Measurements from ENCODE around the gene MRPS7.
"Not testable (repeated sequence)": the region's sequence is repeated elsewhere in the genome, so short reads cannot be mapped to it uniquely, and the experiment has no call there.

The MRPS7 gene

DNA sequence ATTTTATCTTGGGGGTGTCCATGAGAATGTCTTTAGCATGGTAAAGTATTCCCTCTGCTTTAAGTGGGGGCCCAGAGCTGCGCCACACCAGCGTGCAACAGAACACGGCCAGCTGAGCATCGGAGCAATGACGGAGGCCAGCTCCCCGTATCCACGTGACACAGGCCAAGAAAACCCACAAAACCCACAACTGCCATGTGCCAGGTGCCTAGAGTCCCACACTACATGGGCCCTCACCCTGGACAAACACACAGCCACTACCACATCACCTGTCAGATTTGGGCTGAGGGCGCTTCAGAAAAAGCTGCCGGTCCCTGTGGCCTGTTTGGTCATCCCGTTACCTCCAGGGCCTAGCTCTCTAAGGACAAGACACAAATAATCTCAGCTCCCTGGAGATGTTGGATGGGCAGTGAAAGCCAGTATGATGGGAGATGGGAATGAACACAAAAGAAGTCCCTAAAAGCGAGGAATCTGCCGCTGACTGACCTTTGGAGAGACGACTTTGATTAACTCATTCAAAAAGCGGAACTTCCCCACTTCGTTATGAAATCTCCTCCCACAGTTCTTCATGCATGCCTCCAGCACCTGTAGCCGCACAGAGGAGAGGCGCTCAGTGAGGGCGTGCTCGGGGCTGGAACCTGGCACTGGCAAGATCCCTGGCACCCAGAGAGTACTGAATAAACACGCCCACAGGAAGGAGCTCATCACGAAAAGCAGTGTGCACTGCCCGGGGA, 17.4 kb upstream of the MRPS7 start:
- DNase-seq, result no peak

DNA sequence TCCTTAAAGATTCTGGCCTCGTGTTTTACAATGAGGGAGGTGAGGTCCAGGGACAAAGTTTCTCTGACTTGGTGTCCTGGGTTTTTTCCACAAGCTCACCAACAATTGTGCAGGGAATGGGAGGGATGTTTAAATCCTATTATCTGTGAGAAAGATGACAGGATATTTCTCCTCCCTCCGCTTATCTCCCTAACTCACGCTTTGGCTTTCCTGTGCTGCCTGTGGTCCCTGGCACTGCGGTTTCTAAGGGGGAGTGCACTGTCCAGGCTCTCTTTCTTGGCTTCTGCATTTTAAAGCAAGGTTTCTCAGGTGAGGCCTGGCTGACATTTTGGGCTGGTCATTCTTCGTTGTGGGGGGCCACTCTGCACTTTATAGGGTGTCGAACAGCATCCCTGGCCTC, 16.7 kb upstream of the MRPS7 start:
- DNase-seq, result no peak

DNA sequence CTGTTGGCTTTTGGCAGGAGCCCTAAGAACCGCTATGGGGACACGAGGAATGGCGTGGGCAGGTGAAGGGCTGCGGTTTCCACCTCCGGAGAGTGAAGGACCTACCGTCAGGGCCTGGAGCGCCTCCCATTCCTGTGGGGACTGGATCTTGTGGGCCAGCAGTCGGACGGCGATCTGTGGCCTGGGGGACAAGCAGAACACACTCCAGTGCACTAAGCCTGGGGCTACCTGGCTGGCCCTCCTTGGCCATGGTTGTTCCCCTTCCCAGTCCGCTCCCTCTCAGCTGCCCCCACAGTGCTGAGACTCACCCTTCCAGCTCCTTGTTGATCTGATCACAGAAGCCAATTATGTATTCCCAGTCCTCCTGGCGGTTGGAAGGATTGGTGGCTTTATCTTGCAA, 15.3 kb upstream of the MRPS7 start:
- no peak for DNase-seq

DNA sequence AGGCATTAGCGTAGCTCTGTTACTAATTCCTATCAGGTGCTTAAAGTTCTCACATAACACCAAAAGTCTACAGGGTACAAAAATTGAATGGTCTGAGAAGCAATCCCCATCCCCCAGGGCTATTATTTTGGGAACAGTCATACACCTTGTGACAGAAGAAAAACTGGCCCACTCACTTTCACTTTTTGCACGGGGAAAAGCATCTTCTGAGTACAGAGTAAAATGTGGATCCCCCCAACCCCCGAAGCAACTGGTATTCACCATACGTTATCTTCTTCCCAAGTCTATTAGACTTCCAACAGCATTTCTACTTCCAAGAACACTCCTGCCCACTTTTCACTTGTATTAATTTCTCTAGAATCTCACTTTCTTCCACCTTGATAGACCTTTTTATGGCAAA, 12.1 kb upstream of the MRPS7 start:
- DNase-seq, result no peak

DNA sequence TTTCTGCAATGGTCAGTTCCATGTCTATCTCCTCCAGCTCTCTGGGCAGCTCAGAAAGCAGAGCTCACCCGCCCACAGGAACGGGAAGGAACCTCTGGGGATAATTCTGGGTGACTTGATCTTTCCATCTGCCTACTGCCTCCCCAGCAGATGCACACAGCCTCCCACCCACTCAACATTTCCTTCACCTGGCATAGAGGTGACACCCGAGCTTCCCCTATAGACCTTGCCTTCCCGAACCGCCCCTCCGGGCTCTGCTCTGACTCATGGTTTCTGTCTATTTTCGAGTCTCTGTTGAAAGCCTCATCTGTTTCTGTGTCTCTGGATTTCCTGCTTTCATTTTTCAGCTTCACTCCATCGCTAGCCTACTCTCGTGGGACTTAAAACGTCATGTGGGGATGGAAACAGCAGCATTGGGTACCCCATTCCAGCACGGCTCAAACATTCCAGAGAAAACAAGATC, 11.6 kb upstream of the MRPS7 start:
- peak; percentile 74 for DNase-seq

DNA sequence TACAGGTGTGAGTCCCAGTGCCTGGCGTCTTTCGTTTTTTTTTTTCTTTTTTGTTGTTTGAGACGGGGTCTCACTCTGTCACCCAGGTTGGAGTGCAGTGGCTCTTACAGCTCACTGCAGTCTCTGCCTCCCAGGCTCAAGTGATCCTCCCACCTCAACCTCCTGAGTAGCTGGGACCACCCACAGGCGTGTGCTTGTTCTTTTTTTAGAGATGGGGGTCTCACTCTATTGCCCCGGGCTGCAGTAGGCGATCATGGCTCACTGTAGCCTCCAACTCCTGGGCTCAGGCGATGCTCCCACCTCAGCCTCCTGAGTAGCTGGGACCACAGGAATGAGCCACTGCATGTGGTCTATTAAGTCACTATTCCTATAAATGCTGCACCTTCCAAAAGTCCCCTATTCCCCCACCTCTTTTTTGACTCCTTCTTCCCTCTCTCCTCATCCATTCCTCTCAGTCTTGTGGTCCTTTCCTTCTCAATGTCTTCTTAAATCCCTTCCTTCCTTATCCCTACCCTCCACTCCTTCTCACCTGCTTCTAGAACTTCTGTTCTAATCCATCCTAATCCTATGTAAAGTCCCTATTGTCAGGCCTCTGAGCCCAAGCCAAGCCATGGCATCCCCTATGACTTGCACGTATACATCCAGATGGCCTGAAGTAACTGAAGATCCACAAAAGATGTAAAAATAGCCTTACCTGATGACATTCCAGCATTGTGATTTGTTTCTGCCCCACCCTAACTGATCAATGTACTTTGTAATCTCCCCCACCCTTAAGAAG, 9.5 kb upstream of the MRPS7 start:
- no peak for DNase-seq

DNA sequence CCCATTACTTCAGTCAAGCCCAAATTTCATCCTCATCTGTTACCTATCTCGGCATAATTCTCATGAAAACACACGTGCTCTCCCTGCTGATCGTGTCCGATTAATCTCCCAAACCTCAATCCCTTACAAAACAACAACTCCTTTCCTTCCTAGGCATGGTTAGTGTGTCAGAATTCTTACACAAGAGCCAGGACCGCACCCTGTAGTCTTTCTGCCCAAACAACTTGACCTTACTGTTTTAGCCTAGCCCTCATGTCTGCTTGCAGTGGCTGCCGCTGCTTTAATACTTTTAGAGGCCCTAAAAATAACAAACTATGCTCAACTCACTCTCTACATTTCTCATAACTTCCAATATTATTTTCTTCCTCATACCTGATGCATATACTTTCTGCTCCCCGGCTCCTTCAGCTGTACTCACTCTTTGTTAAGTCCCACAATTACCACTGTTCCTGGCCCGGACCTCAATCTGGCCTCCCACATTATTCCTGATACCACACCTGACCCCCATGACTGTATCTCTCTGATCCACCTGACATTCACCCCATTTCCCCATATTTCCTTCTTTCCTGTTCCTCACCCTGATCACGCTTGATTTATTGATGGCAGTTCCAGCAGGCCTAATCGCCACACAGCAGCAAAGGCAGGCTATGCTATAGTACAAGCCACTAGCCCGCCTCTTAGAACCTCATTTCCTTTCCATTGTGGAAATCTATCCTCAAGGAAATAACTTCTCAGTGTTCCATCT, 5.6 kb upstream of the MRPS7 start:
- not testable (repeated sequence) for DNase-seq

DNA sequence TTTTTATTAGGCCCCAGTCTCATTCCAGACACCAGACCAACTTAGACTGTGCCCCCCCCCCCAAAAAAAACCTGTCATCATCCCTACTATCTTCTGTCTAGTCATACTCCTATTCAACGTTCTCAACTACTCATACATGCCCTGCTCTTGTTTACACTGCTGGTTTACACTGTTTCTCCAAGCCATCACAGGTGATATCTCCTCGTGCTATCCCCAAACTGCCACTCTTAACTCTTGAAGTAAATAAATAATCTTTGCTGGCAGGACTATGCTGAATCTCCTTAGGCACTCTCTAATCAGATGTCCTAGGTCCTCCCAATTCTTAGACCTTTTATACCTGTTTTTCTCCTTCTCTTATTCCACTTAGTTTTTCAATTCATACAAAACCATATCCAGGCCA, 4.5 kb upstream of the MRPS7 start:
- not testable (repeated sequence) for DNase-seq

DNA sequence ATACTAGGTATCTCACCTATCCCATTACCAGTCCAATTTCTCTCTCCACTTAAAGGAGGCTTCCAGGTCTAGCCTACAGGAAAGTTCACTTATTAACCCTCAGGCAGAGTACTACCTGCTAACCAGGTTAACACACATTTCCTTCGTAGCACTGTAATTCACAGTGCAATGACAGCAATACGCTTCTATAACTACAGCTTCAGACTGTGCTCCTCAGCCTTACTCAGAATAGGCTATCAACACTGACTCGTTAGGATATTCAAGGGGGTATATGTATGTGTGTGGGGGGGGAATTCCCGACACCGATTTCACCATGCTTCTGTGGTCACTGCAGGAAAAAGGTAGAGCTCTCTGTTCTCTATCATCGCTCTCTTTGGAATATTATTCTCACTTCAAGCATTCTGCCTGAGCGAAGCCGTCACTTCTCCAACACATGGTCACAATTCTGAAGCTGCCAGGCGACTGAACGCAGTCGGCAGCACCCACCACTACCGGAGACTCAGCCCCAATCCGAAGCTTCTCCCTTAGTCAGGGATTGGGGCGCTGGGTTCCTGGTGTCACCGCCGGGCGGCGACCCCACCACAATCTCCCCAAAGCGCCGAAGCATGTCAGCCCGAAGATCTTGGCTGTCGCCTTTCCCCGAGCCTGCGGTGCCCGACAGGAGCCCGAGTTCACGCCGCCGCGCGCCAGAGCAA, 891 bp upstream of the MRPS7 start:
- no peak for DNase-seq

DNA sequence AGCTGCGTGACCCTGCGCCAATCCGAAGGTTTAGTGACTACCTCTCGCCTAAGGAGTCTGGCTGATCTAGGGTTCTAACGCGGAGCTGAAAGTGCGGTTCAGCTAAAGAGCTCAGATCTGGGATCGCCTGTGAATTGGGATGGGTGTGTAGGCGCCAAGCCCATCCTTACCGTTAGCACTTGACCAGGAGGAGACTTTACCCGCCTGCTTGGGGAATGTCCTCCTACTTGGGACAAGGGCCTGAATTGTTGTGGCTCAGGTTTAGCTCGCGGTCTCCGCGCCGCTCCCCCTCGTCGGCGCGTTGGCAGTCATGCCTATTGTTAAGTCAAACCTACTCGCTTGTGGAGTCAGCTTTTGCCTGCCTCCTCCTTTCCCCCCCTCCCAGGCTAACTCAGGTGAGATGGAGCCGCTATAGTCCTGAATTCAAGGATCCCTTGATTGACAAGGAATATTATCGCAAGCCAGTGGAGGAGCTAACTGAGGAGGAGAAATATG, 480 bp downstream of the MRPS7 start:
- no peak for DNase-seq

DNA sequence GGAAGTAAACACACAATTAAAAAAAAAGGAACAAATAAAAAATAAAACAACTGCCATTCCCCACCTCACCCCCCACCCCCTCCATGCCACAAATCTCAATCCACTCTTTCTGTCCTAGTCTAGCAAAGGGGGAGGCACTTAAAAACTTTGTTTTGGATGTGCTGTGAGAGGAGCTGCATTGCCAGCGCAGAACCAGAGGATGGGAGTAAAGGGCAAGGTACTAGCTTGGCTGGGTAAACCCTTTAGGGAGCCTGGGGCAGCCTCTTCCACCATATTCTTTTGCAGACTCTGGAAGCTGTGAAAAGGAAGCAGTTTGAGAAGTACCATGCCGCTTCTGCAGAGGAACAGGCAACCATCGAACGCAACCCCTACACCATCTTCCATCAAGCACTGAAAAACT, 1.4 kb downstream of the MRPS7 start:
- no peak for DNase-seq

DNA sequence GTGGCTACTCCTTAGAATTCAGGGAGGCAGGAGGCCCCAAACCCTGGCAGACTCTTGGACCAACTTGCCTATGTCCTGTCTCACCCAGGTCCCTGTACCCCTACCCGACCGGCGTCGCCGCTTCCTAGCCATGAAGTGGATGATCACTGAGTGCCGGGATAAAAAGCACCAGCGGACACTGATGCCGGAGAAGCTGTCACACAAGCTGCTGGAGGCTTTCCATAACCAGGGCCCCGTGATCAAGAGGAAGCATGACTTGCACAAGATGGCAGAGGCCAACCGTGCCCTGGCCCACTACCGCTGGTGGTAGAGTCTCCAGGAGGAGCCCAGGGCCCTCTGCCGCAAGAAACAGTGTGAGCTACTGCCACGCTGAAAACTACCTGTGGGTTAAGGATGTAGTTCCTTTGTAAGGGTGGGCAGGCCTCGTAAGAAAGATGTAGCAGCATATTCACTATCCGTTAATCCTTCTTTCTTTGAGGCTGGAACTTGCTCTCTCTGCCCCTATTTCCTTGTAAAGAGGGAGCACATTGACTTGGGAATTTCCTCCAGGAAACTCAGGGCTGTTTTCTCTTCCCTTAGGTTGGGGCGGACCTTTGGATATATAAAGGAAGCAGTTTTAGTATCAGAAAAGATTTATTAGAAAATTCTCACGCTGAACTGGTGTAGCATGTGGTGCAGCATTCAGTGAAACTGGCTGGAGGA, 4.1 kb downstream of the MRPS7 start:
- no peak for DNase-seq

DNA sequence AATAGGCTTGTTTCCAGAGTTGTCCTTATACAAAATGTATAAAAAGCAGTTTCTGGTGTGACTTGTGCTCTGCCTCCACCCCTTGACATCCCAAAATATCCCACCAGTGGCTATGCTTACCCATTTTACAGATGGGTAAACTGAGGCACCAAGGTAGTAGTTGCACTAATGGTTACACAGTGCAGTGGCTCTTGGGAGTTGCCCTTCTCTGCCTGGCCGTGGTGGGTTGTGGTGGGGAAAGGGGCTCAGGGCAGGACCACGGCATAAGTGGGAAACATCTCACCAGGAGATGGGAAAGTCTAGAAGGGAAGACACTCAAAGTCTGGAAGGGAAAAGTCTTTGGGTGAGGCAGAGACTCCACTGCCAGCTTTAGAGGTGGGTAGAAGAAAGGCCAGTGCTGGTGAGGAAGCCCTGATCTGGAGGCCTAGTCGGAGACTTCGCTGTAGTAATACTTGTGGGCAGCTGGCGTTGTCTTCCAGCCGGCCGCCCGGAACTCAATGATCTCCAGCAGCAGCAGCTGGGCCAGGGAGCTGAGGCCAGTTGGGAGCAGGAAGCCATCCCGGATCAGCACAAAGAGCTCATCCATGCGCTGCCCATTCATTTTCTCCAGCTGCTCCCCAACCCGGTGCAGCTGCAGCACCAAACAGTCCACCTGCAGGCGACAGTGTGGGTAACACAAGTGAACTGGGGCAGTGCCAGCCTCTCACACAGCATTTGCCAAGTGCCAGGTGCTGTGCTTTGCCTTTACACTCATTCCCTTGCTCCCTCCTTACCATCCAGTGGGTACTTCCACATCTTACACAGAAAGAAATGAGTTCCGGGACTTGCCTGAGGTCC, 4.9 kb downstream of the MRPS7 start:
- no peak for DNase-seq

DNA sequence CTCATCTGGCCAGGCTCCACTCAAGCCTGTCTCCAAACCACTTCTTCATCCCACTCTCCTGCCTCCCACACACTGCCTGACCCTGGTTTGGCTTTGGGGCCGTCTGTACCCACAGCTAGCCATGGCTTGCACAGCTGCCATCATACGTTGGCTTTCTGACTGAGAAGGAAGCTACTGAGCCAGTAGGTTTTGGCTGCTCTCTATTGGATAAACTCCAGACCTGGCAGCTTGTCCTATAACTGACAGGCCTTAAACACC, 5.4 kb downstream of the MRPS7 start:
- no peak for DNase-seq

DNA sequence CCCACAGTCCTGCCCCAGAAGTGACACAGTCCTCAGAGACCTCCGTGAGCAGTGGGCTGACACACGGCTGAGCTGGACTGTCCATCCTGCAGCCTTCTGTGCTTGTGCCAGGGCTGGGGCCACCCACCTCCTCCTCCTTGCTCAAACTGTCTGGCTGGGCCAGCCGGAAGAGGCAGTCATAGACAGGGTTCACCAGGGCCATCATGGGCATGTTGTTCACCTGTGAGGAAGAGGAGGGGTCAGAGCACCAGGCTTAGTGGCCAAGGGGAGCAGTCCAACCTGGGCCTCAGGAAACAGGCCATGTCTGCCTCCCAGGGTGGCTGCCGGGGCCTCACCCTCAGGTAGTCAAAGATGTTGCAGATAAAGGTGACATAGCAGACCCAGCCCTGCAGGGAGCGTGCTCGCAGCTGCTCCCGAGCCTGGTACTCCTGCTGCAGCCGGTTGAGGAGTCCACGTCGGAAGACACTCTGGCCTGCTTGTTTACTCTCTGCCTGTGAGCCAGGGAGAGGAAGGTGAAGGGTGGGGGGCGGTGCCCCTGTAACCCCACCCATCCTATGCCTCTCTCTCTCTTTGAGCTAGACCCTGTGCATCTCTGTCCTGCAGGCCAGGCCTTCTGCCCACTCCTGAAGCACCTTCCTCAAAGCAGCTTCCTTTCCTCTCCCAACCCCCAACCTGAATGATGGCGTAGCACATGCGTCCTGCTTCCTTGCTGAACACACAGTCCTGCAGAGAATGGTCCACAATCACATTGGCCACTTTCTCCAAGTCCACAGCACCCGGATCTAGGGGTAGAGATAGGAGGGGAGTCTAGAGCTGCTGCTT, 5.9 kb downstream of the MRPS7 start:
- no peak for DNase-seq

DNA sequence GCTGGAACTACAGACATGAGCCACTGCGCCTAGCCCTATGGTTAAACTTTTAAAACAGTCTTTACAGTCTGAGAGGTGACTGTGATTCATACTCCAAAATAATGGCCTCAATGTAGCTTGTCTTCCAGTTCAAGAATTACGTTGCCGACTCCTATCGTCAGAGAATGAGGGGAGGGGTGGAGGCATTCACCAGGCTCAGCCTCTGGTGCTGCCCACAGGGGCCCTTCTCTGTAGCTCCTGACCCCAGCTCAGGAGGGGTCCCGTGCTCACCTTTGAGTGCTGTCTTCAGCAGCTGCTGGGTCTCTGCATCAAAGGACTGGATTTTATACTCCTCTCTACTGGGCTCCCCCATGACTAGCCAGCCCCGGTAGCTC, 8.2 kb downstream of the MRPS7 start:
- DNase-seq, result no peak

DNA sequence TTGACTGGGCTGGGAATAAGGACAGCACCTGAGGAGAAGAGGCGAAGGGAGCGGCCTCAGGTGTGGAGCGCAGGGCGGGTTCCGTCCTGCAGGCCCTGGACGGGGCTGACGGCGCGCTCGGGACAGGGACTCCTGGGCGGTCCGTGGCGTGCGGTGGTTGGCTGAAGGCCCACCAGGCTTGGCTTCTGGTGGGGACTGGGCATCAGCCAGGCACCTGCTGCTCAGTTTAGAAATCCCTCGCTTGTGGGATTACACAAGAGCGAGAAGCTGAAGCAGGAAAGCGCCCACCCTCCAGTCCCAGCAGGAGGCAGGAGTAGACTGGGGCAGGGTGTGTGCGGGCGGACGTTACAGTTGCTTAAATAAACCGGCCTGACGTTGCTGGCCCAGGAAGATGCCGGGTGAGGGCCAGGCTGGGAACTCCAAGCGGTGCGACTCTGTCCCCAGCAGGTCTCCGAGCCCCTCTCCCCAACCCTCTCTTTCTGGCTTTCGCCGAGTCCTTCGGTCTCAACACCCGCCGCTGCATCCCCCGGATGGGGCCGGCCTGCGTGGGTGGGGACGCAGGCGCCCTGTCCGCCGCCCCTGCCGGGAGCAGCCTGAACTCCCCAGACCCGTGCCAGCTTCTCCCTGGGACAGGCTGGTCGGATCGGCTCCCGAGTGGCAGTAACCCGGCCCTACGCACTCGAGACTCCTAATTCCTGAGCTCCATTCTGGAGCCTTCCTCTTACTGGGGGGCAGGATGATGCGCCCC, 8.7 kb downstream of the MRPS7 start:
- peak; percentile 28 for DNase-seq

DNA sequence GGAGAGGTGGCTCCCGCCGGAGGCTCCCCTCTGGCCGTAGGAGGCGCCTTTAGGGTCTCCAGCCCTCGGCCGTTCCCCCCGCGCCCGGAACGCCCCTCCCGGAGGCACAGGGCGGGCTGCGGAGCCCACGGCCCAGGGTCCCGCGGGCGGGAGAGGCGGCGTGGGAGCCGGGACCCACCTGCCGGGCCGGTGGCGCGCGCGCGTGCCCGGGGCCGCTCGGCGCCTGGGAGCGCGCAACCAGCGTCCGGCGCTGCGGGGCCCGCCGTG, 9.2 kb downstream of the MRPS7 start, which contains the start of gene MIF4GD:
Gene MIF4GD, minus strand, starts transcription at position 266 of the 267 bp plus-strand sequence. CDS start 1,036 bp downstream, outside the sequence.
- no peak for DNase-seq

DNA sequence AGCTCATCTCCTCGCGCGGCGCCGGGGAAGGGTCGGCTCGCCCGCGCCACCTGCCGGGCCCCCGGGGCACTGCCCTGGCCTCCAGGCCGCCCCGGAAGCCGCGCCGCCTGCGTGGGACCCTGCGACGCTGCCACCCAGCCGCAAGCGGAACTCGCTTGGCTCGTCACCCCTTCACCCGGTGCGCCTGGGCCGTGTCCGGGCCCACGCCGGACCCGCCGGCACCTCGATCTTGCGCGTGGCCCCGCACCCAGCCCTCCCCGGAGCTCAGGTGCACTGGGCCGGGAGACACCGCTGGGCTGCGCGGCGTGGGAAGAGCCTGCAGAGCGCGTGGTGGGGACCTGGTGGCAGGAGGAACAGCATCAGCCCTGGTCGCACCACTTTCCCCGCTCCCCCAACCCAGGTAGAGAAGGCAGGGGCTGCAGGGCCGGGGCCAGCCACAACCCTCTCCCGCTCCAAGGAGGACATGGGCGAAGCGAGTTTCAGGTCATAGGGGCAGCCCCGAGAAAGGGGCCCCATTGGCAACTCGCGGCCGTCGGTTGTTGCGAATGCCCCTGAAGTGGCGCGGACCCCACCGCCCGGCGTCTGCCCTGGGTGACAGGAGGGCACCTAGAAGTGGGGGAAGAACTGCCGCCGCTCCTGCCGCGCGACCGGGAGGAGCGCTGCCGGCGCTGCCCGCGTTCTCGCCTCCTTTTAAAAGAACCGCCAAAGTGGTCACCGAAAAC, 9.7 kb downstream of the MRPS7 start:
- DNase-seq, result peak; percentile 83
